Esophagus squamous epithelium (tissue), 5 donors: Measurements from ENCODE around the gene VAMP3. TPM values are rescaled to one million over a fixed set of nuclear protein-coding genes. Genes with fewer than 3 reads are reported as not detected.

Experiments used
- DNase-seq: peaks from one replicate; lab custom pipeline; 2025; lab: John Stamatoyannopoulos, UW
- H3K27ac ChIP-seq, 4 donors: fragments of 200-600 bp; sonication (generic); one replicate each; pipeline ENCODE4 v1.5.1; 2016 to 2019; ENCODE audit warnings: mild to moderate bottlenecking in 1 of 4
- H3K27me3 ChIP-seq, 4 donors: fragments of 200-600 bp; sonication (generic); 1 replicate in 3 of 4; 2 replicates in 1 of 4; pipeline versions ENCODE4 v1.5.1 to v1.6.0; 2017 to 2021; ENCODE audit warnings: antibody characterized with exemption in 1 of 4
- H3K36me3 ChIP-seq, 3 donors: fragments of 200-600 bp; sonication (generic); one replicate each; pipeline ENCODE4 v1.5.1; 2016 to 2019
- H3K4me1 ChIP-seq, 3 donors: fragments of 200-600 bp; sonication (generic); one replicate each; pipeline ENCODE4 v1.5.1; 2017 to 2019
- H3K4me3 ChIP-seq, 4 donors: fragments of 200-600 bp; sonication (generic); 1 replicate in 3 of 4; 2 replicates in 1 of 4; pipeline ENCODE4 v1.5.1; 2016 to 2019; ENCODE audit warnings: mild to moderate bottlenecking in 2 of 4, moderate library complexity in 1 of 4
- H3K9me3 ChIP-seq, 3 donors: fragments of 200-600 bp; sonication (generic); one replicate each; pipeline ENCODE4 v1.5.1; 2016 to 2019
- CTCF ChIP-seq, 6 experiments: fragments of 450-650 bp in 4 of 6; fragments of 200-600 bp in 2 of 6; sonication (generic) in 2 of 6; IDR thresholded peaks; one replicate each; pipeline ENCODE4 v1.5.1; 2016 to 2019; ENCODE audit warnings: antibody characterized with exemption in 6 of 6, mild to moderate bottlenecking in 4 of 6, moderate library complexity in 4 of 6
- POLR2A ChIP-seq, 4 donors: fragments of 450-650 bp; IDR thresholded peaks; one replicate each; pipeline ENCODE4 v1.6.1; 2017; ENCODE audit warnings: antibody characterized with exemption in 4 of 4, mild to moderate bottlenecking in 4 of 4, moderate library complexity in 3 of 4
- WGBS, 2 donors: methylation state at CpG; one replicate each; pipeline ENCODE4 v1.1.5; 2018; 5-methylcytosine and 5-hydroxymethylcytosine counted together
- intact Hi-C: fragments of 100-400 bp; cut with DNase I; formaldehyde crosslinking; loops from one replicate; pipeline ENCODE4 v1.15.0; 2022
- total RNA-seq, 4 donors: library from RNA; depleted of rRNA; stranded (reverse); fragments of >200 nt; gene quantifications; one replicate each; pipeline ENCODE4 v1.1.0, GENCODE V29; 2016
- donor health status: DM: yes; HTN: yes; CAD: no.

VAMP3 gene
- total RNA-seq, 4 donors from 2014 or later, result 55.8 to 94.6 (median 75.4) TPM

- peaks cover 0 to 4% (median 0%) of the 10 kb centered on the region in 3 donors for H3K9me3 ChIP-seq
- no peak for TF ChIP-seq CTCF (IDR thresholded peaks at IDR 0.05)
- TF ChIP-seq POLR2A (IDR thresholded peaks at IDR 0.05), result no peak
- H3K27ac ChIP-seq, result no peak overlapping the region
- H3K27me3 ChIP-seq, result no peaks in the 10 kb centered on the region
- peaks cover 0 to 100% (median 13%) of the 10 kb centered on the region in 3 donors for H3K36me3 ChIP-seq
- no peaks in the 10 kb centered on the region for H3K4me1 ChIP-seq
- 84 to 88% methylated on average over 12 of the region's 12 CpGs for WGBS, 2 donors
- no peak overlapping the region for H3K4me3 ChIP-seq
- intact Hi-C loops, result no loop called here
- DNase-seq, result no peak
These were observed 24.3 kb downstream of the VAMP3 start for GRCh38 chr1:7795406-7795805.

- Histone ChIP-seq H3K36me3 (peaks cover 0 to 93% (median 33%) of the 10 kb centered on the region in 3 donors), H3K4me3 (no peak overlapping the region), H3K4me1 (no peaks in the 10 kb centered on the region), H3K27ac (no peak overlapping the region), H3K9me3 (no peaks in the 10 kb centered on the region), H3K27me3 (no peaks in the 10 kb centered on the region)
- 86 to 90% methylated on average over 9 of the region's 9 CpGs for WGBS, 2 donors
- TF ChIP-seq POLR2A (IDR thresholded peaks at IDR 0.05), result no peak
- TF ChIP-seq CTCF (IDR thresholded peaks at IDR 0.05), result no peak
- DNase-seq, result no peak
- intact Hi-C loops, result no loop called here
These were observed 34.4 kb downstream of the VAMP3 start for GRCh38 chr1:7805460-7805859.

- peaks cover 0 to 93% (median 33%) of the 10 kb centered on the region in 3 donors for H3K36me3 ChIP-seq
- no peak for DNase-seq
- H3K27me3 ChIP-seq, result no peaks in the 10 kb centered on the region
- H3K9me3 ChIP-seq, result peaks cover 0 to 3% (median 2%) of the 10 kb centered on the region in 3 donors
- WGBS, 2 donors, result 17% methylated on average over 1 of the region's 1 CpG
- no peak overlapping the region for H3K27ac ChIP-seq
- no peak overlapping the region for H3K4me3 ChIP-seq
- intact Hi-C loops, result no loop called here
- TF ChIP-seq POLR2A (IDR thresholded peaks at IDR 0.05) (no peak), CTCF (IDR thresholded peaks at IDR 0.05) (peak; percentile 35 to 61 (median 44))
- H3K4me1 ChIP-seq, result no peaks in the 10 kb centered on the region
These were observed 37.3 kb downstream of the VAMP3 start for GRCh38 chr1:7808253-7808844.

GRCh38 chr1:7809742-7810141 lies 38.6 kb downstream of the VAMP3 start:
- no peaks in the 10 kb centered on the region for H3K4me1 ChIP-seq
- TF ChIP-seq CTCF (IDR thresholded peaks at IDR 0.05) (no peak), POLR2A (IDR thresholded peaks at IDR 0.05) (no peak)
- WGBS, 2 donors, result 90 to 93% methylated on average over 7 to 9 of the region's 13 CpGs
- intact Hi-C loops, result loop anchor here (10.0 kb wide), 1 partner anchor 95 kb away; no protein-coding TSS in a partner anchor
- H3K9me3 ChIP-seq, result peaks cover 0 to 9% (median 9%) of the 10 kb centered on the region in 3 donors
- H3K27me3 ChIP-seq, result no peaks in the 10 kb centered on the region
- peaks cover 4 to 93% (median 28%) of the 10 kb centered on the region in 3 donors for H3K36me3 ChIP-seq
- no peak overlapping the region for H3K27ac ChIP-seq
- H3K4me3 ChIP-seq, result no peak overlapping the region
- no peak for DNase-seq

GRCh38 chr1:7810395-7810794 lies 39.3 kb downstream of the VAMP3 start:
- no peaks in the 10 kb centered on the region for H3K4me1 ChIP-seq
- intact Hi-C loops, result loop anchor here (10.0 kb wide), 1 partner anchor 94 kb away; no protein-coding TSS in a partner anchor
- H3K27ac ChIP-seq, result no peak overlapping the region
- H3K36me3 ChIP-seq, result peaks cover 4 to 90% (median 21%) of the 10 kb centered on the region in 3 donors
- no peak for DNase-seq
- H3K9me3 ChIP-seq, result peaks cover 0 to 9% (median 9%) of the 10 kb centered on the region in 3 donors
- H3K4me3 ChIP-seq, result no peak overlapping the region
- 36 to 40% methylated on average over 7 of the region's 7 CpGs for WGBS, 2 donors
- no peaks in the 10 kb centered on the region for H3K27me3 ChIP-seq
- TF ChIP-seq POLR2A (IDR thresholded peaks at IDR 0.05) (no peak), CTCF (IDR thresholded peaks at IDR 0.05) (no peak)
